Naive thymus-derived CD8-positive, alpha-beta T cell (primary cell): ENCODE results near the gene PDLIM4. TPM values are rescaled to one million over a fixed set of nuclear protein-coding genes. Genes with fewer than 3 reads are reported as not detected.

Experiments used
- ATAC-seq, 2 donors: fragments of 150-1000 bp; cut with Tn5 transposase in 1 of 2; sonication (Bioruptor Pico), chemical (Tn5 transposase) in 1 of 2; 1 replicate in 1 of 2; 2 replicates in 1 of 2; pipeline ENCODE4 v1.10.0; 2021; ENCODE audit warnings: mild to moderate bottlenecking in 2 of 2, moderate library complexity in 2 of 2
- POLR2A ChIA-PET: fragments of 350-600 bp; sonication (Branson Sonifier 250); formaldehyde crosslinking; loops from one replicate; lab custom pipeline; 2021; ENCODE audit warnings: antibody characterized with exemption; lab: Charles Lee
- DNase-seq, 10 donors: peaks; one replicate each; pipeline versions ENCODE4 v3.0.0 to v3.0.0-alpha.2; 2020 to 2022
- H3K27ac Mint-ChIP-seq, 10 donors: one replicate each; pipeline ENCODE4 v1.8.0; 2020 to 2022; ENCODE audit warnings: mild to moderate bottlenecking in 10 of 10, mixed read lengths in 10 of 10, moderate library complexity in 4 of 10, inconsistent platforms in 1 of 10
- H3K27me3 Mint-ChIP-seq, 5 donors: one replicate each; pipeline ENCODE4 v1.8.0; 2021 to 2022; ENCODE audit warnings: mixed read lengths in 5 of 5
- H3K36me3 Mint-ChIP-seq, 3 donors: one replicate each; pipeline ENCODE4 v1.8.0; 2020 to 2022; ENCODE audit warnings: mixed read lengths in 3 of 3, mild to moderate bottlenecking in 2 of 3, inconsistent platforms in 1 of 3
- H3K4me1 Mint-ChIP-seq, 4 donors: one replicate each; pipeline ENCODE4 v1.8.0; 2021 to 2022; ENCODE audit warnings: mixed read lengths in 4 of 4
- H3K4me3 Mint-ChIP-seq, 10 donors: one replicate each; pipeline ENCODE4 v1.8.0; 2020 to 2022; ENCODE audit warnings: mild to moderate bottlenecking in 10 of 10, mixed read lengths in 10 of 10, moderate library complexity in 6 of 10, inconsistent platforms in 1 of 10
- H3K9me3 Mint-ChIP-seq, 9 donors: one replicate each; pipeline ENCODE4 v1.8.0; 2020 to 2022; ENCODE audit warnings: mixed read lengths in 9 of 9, mild to moderate bottlenecking in 3 of 9, inconsistent platforms in 1 of 9, moderate library complexity in 1 of 9
- polyA plus RNA-seq, 3 donors: library from polyadenylated mRNA; unstranded; fragments of 300-500 nt; fragmentation: Illumina TruSeq; gene quantifications; one replicate each; pipeline ENCODE4 v1.2.3, GENCODE V29; 2021
- total RNA-seq, 8 experiments: library from RNA in 2 of 8; stranded (reverse) in 2 of 8; gene quantifications; one replicate each; pipeline ENCODE4 v1.2.3 and lab custom pipeline; 2021 to 2026

Gene PDLIM4
- total and polyA plus RNA-seq, 5 experiments from 2014 or later, result not detected

DNA sequence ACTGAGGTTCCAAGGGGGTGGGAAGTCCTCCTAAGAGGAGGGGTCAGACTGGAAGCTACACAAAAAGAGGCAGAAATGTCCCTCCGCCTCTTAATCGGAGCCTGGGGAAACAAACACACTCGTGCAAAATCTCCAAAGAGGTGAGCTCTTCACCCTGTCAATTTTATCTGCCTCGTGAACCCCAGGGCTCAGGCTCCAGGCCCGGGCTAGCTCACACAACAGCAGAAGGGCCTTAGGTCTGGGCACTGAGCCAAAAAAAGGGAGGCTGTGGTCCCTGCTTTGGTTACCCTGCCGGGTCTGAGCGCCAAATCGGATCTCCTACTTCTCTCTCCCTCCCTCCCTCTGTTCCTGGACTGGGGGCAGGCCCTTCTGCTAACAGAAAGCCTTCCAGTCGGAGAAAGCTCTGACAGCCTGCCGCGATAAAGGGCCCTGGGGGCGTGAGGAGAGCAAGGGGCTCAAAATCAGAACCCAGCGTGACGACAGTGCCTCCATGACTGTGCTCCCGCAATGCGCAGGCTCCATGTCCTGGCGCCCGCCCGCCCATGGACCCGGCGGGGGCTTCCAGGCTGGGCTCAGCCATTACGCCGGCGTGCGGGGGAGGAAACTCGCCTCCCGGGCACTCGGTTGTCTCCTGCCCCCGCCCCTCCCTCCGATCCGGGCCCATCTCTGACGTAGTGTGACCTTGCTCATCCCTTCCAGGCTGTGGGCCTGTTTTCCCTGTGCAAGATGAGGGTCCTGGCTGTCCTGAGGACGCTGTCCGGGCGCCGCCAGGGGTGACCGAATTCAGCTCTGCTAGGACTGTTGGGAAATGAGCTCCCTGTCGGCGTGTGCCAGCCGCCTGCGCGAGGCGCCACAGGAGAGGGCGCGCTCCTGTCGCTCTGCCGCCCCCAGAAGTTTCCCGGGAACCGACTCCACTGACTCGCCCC, 35.8 kb downstream of the PDLIM4 start:
- Mint-ChIP-seq H3K4me3 (peak overlapping the region; percentile 85 to 95 (median 92)), H3K27ac (peak overlapping the region; percentile 48 to 89 (median 80)), H3K9me3 (no peaks in the 10 kb centered on the region), H3K36me3 (no peaks in the 10 kb centered on the region), H3K27me3 (peaks cover 2 to 22% (median 10%) of the 10 kb centered on the region in 5 donors), H3K4me1 (peaks cover 8 to 34% (median 20%) of the 10 kb centered on the region in 4 donors)
- DNase-seq, result peak; percentile 36 to 77 (median 58)
- peak; percentile 60 to 65 for ATAC-seq
- POLR2A ChIA-PET, result interaction anchor here (0.5 to 1.6 kb wide), 7 partner anchors 15 to 758 kb away, joined by 3 to 6 read pairs (median 5); partner anchors contain the start of genes HSPA4 and IRF1

DNA sequence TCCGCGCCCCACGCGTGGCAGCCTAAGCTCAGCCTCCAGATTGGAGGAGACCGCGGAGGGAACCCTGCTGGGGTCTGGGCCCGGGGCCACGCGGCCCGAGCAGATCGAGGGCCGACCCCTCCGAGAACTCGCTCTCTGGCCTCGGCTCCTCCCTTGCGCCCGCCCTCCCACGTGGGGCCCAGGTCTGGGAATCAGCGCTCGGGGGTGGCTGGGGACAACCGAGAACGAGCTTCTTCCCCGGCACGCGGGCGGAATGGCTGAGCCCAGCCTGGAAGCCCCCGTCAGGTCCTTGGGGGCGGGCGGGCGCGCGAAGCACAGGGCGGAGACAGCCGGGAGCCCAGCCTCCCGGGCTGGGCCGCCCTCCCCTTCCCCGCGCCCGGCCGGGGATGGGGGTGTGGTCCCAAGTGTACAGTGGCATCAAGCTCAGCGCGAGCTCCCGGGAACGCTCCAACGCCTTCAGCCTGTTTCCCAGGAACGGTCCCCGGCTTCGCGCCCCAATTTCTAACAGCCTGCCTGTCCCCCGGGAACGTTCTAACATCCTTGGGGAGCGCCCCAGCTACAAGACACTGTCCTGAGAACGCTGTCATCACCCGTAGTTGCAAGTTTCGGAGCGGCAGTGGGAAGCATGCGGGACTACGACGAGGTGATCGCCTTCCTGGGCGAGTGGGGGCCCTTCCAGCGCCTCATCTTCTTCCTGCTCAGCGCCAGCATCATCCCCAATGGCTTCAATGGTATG, 36.7 kb downstream of the PDLIM4 start, which contains the start of gene SLC22A4:
Gene SLC22A4 (plus strand): TSS at position 403 of the 736 bp plus-strand sequence. CDS start 223 bp downstream, at position 626.
- no peaks in the 10 kb centered on the region for H3K36me3 Mint-ChIP-seq
- peak within 1 kb of the TSS; percentile 48 to 89 (median 82) for H3K27ac Mint-ChIP-seq
- H3K9me3 Mint-ChIP-seq, result no peaks in the 10 kb centered on the region
- peaks cover 8 to 34% (median 20%) of the 10 kb centered on the region in 4 donors for H3K4me1 Mint-ChIP-seq
- POLR2A ChIA-PET, result interaction anchor here (0.5 to 1.6 kb wide), 6 partner anchors 14 to 758 kb away, joined by 3 to 6 read pairs (median 4); partner anchors contain the start of genes HSPA4 and IRF1
- peak within 1 kb of the TSS; percentile 85 to 95 (median 92) for H3K4me3 Mint-ChIP-seq
- peaks cover 1 to 15% (median 4%) of the 10 kb centered on the region in 5 donors for H3K27me3 Mint-ChIP-seq
- DNase-seq (peak; percentile 52 to 81 (median 68)), ATAC-seq (peak; percentile 83 to 84)

DNA sequence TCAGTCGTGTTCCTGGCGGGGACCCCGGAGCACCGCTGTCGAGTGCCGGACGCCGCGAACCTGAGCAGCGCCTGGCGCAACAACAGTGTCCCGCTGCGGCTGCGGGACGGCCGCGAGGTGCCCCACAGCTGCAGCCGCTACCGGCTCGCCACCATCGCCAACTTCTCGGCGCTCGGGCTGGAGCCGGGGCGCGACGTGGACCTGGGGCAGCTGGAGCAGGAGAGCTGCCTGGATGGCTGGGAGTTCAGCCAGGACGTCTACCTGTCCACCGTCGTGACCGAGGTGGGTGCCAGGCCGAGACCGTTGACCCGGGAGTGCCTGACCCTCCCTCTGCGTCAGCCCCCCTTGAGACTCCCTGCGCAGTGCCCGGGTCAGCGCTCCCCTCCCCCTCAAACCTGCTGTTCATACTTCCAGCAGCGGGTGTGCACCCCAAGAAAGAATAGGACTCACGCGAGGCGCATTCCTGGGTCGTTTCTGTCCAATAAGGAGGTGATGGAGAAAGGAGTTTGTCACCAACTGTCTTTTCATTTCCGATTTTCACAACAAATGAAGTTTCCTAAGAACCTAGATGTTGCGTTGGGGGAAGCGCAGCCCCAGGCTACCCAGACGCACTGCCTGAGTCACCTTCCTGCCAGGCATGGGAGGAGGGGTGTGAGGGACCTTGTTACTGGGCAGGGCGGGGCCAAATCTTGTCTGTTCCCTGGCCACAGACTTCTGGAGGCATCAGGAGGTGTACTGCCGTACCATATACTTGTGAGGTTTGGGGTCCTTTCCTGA, 37.4 kb downstream of the PDLIM4 start:
- peaks cover 0 to 14% (median 3%) of the 10 kb centered on the region in 5 donors for H3K27me3 Mint-ChIP-seq
- H3K27ac Mint-ChIP-seq, result peak overlapping the region in 8 of 10 donors; percentile 38 to 89 (median 70)
- no peaks in the 10 kb centered on the region for H3K36me3 Mint-ChIP-seq
- POLR2A ChIA-PET, result no interaction called here
- peak overlapping the region; percentile 85 to 95 (median 92) for H3K4me3 Mint-ChIP-seq
- peaks cover 8 to 34% (median 20%) of the 10 kb centered on the region in 4 donors for H3K4me1 Mint-ChIP-seq
- ATAC-seq, result peak in 1 of 2 donors; percentile 22
- DNase-seq, result peak in 6 of 10 donors; percentile 5 to 44 (median 20)
- H3K9me3 Mint-ChIP-seq, result no peaks in the 10 kb centered on the region

DNA sequence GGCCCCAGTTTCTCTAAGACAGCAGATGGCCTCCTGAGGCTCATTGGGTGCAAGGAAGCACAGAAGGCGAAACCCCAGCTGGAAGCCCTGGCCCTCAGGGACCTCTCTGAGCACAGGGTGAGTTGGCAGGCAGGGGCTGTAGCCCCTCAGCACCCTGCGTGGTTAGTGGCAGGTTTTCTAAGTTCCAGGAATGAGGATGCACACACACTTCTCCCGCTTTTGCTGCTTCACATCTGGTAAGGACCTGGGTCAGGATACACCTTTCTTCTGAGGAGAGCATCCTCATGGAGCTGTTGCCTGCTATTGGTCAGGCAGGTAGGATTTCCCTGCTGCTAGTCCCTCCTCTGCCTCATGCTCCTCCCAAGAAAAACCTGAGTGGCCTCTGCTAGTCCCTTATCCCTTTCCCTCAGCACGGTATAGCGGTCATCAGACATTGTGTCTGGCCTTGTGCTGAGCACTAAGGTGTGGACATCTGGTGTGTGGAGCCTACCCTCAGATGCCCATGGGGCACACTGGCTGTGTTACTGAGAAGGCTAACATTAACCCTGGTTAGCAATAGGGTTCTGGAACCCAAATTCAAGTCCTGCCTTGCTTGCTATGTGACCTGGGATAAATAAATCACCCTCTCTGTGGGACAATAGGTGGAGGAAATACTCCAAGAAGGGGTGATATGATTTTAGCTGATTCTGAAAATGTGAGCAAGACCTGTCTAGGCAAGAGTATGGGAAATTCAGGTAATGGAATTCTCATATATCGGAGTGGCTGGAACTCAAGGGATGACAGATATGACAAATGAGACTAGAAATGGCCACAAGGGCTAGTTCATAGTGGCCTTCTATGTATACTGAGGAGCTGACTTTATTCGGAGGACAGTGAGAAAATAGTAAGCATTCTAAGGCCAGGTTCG, 38.3 kb downstream of the PDLIM4 start:
- Mint-ChIP-seq H3K4me3 (peak overlapping the region; percentile 71 to 95 (median 90)), H3K36me3 (no peaks in the 10 kb centered on the region), H3K27me3 (peaks cover 0 to 14% (median 3%) of the 10 kb centered on the region in 5 donors), H3K4me1 (peaks cover 8 to 28% (median 20%) of the 10 kb centered on the region in 4 donors), H3K9me3 (no peaks in the 10 kb centered on the region), H3K27ac (peak overlapping the region in 4 of 10 donors; percentile 38 to 82 (median 70))
- ATAC-seq (no peak), DNase-seq (no peak)
- POLR2A ChIA-PET, result no interaction called here

DNA sequence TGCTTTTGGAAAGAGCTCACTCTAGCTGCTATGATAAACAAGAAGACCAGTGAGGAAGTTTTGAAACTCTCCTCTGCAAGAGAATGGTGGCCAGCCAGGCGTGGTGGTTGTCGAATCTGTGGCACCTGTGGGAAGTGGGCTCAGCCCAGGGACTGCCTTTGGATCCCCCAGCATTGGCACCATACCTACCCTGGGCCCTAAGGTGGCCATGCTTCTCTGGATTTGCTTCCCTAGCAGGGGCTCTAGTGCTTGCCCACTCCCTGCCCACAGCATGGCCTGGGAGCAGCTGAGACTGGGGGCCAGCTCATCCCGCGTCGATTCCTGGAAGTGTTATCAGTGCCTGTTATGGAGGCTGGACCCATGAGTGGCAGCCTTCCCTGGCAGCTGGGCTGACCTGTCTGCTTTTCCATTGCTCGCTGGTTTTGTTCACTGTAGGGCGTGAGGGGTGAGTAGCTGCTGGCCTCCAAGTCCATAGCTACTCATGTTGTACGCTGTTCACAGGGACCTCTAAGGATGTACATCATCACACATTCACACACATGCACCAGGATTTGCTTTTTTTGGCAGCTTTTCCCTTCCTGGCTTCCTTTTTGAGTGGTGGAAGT, 39.0 kb downstream of the PDLIM4 start:
- ATAC-seq, result no peak
- peaks cover 0 to 11% (median 3%) of the 10 kb centered on the region in 5 donors for H3K27me3 Mint-ChIP-seq
- POLR2A ChIA-PET, result no interaction called here
- peak overlapping the region in 1 of 10 donors; percentile 22 for H3K4me3 Mint-ChIP-seq
- no peak for DNase-seq
- peak overlapping the region in 2 of 10 donors; percentile 21 to 66 for H3K27ac Mint-ChIP-seq
- no peaks in the 10 kb centered on the region for H3K36me3 Mint-ChIP-seq
- no peaks in the 10 kb centered on the region for H3K9me3 Mint-ChIP-seq
- peaks cover 8 to 28% (median 20%) of the 10 kb centered on the region in 4 donors for H3K4me1 Mint-ChIP-seq

DNA sequence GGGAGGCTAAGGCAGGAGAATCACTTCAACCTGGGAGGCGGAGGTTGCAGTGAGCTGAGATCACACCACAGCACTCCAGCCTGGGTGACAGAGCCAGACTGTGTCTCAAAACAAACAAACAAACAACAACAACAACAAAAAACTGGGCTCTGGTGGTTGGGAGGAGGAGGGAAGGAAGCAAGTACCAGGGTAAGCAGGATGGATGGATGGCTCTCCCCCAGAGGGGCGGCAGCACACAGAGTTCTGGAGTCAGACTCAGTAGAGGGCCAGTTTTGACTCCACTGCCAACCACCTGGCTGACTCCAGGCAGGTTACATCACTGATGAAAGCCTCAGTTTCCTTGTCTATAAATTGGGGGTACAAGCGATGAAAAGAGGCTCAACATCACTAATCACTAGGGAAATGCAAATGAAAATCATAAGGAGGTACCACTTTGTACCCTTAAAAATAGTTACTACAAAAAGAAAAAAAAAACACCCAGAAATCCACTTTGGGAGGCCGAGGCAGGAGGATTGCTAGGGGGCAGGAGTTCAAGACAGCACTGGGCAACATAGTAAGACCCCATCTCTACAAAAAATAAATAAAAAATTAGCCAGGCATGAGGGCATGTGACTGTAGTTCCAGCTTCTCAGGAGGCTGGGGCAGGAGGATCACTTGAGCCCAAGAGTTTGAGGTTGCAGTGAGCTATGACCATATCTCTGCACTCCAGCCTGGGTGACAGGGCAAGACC, 39.9 kb downstream of the PDLIM4 start:
- H3K36me3 Mint-ChIP-seq, result no peaks in the 10 kb centered on the region
- H3K27ac Mint-ChIP-seq, result peak overlapping the region in 2 of 10 donors; percentile 44 to 52
- H3K4me3 Mint-ChIP-seq, result no peak overlapping the region
- H3K27me3 Mint-ChIP-seq, result peaks cover 0 to 11% (median 3%) of the 10 kb centered on the region in 5 donors
- peaks cover 8 to 28% (median 20%) of the 10 kb centered on the region in 4 donors for H3K4me1 Mint-ChIP-seq
- H3K9me3 Mint-ChIP-seq, result no peaks in the 10 kb centered on the region
- DNase-seq (no peak), ATAC-seq (no peak)
- POLR2A ChIA-PET, result interaction anchor here (0.7 kb wide), 1 partner anchor 1880 kb away, joined by 3 read pairs; no protein-coding TSS in a partner anchor

DNA sequence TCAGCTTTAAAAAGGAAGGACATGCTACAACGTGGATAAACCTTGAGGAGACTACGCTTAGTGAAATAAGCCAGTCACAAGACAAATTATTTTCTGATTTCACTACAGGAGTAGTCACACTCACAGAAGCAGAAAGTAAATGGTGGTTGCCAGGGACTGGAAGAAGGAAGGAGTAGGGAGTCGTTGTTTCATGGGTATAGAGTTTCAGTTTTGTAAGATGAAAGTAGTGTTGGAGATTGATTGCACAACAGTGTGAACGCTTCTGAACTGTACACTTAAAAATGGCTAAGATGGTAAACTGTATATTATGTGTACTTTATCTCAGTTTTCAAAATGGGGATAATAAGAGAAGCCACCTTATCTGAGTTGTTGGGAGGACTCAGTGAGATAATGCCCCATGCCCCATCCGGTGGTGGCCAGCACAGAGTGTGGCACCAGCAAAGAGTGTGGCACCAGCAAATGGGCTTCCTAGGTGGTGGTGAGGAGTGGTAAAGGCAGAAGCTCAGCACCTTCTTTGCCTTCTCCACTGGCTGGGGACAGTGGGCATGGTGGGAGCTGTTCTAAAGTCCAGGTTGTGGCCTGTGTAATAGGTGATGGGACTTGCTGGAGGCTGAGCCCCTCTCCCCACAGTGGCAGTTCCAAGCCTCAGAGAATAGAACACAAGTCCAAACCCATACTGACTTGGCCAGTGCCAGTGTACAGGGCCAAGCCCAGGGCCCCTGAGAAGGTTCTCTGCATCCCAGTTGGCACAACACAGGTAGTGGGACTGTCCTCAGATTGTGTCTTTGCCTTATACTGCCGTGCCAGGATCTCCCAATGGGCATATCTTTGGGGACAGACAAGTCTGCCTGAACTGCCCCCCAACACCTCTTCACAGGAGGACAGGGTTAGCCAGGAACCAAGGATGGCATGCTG, 41.1 kb downstream of the PDLIM4 start:
- peaks cover 0 to under 1% (median 0%) of the 10 kb centered on the region in 9 donors for H3K9me3 Mint-ChIP-seq
- no peak overlapping the region for H3K4me3 Mint-ChIP-seq
- no peak overlapping the region for H3K27ac Mint-ChIP-seq
- POLR2A ChIA-PET, result no interaction called here
- peaks cover 8 to 20% (median 13%) of the 10 kb centered on the region in 4 donors for H3K4me1 Mint-ChIP-seq
- H3K36me3 Mint-ChIP-seq, result peaks cover 0 to 2% (median 0%) of the 10 kb centered on the region in 3 donors
- H3K27me3 Mint-ChIP-seq, result peaks cover 0 to 9% (median 3%) of the 10 kb centered on the region in 5 donors
- no peak for DNase-seq
- no peak for ATAC-seq

DNA sequence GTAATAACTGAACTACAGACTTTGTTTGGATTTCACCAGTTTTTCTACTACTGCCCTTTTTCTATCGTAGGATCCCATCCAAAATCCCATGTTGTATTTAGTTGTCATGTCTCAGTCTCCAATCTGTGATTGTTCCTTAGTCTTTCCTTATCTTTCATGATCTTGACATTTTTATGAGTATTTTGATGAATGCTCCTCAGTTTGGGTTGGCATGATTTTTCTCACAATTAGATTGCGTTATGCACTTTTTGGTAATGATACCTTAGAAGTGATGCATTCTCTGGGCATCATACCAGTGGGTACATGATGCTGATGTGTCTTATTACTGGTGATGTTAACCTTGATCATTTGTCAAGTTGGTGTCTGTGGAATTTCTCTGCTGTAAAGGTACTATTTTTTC, 42.4 kb downstream of the PDLIM4 start:
- DNase-seq (no peak), ATAC-seq (no peak)
- Mint-ChIP-seq H3K36me3 (peaks cover 0 to 9% (median 5%) of the 10 kb centered on the region in 3 donors), H3K9me3 (peaks cover 0 to 14% (median 11%) of the 10 kb centered on the region in 9 donors), H3K27ac (no peak overlapping the region), H3K27me3 (peaks cover 0 to 7% (median 2%) of the 10 kb centered on the region in 5 donors), H3K4me1 (peaks cover 3 to 14% (median 6%) of the 10 kb centered on the region in 4 donors), H3K4me3 (no peak overlapping the region)
- POLR2A ChIA-PET, result no interaction called here

DNA sequence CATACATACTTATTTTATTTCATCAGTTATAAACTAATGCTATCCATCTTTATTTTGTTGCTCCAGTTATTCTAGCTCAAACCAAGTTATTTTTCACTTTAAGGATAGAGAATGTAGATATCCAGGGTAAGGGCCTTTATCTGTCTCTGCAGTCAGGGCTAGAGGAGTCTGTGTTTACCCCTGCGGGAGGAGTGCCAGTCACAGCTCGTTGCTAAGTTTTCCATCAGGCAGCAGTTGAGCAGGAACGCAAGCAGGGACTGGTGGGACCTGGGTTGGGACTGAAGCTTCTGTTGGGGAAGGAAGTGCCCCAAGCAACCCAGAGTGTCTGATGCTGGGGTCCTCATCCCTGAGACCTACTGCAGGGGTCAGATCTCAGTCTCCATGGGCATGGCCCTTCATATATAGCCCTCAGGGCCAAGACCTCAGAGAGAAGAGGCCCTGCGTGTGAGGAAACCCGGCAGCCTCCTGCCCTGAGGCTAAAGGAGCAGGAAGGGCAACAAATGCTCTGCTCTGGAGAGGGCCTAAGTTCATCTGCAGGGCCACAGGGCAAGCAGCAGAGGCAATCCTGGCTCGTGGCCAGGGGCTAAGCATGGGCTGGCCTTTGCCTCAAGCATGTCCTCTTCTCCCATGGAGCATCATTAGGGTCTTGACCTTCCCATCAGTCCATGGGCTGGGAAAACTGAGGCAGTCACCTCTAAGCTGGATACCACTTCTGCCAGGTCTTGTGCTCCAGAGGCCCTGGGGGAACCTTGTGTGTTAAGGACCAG, 43.3 kb downstream of the PDLIM4 start:
- peaks cover 0 to 5% (median under 1%) of the 10 kb centered on the region in 4 donors for H3K4me1 Mint-ChIP-seq
- H3K36me3 Mint-ChIP-seq, result peaks cover 4 to 14% (median 12%) of the 10 kb centered on the region in 3 donors

More for the DNA sequence above, 43.3 kb downstream of the PDLIM4 start:
- no peak for ATAC-seq
- peaks cover 4 to 21% (median 18%) of the 10 kb centered on the region in 9 donors for H3K9me3 Mint-ChIP-seq
- no peak overlapping the region for H3K4me3 Mint-ChIP-seq
- no peak overlapping the region for H3K27ac Mint-ChIP-seq
- DNase-seq, result no peak
- POLR2A ChIA-PET, result no interaction called here
- peaks cover 0 to 4% (median 0%) of the 10 kb centered on the region in 5 donors for H3K27me3 Mint-ChIP-seq
